IPS-11a (cell line): ENCODE results near the gene CRISP2.
"Not testable (repeated sequence)": the region's sequence is repeated elsewhere in the genome, so short reads cannot be mapped to it uniquely, and the experiment has no call there.

ENCODE experiments used
- H3K4me3 ChIP-seq: one replicate; pipeline ENCODE4 v1.5.1; 2013; ENCODE audit warnings: low read depth, low read length, control low read depth

The CRISP2 gene

GRCh38 chr6:49713346-49713745 is at the start of gene CRISP2:
CRISP2 (minus strand) TSS chr6:49713543; CDS start chr6:49709196, 4,347 bp downstream.
- H3K4me3 ChIP-seq: no peak within 1 kb of the TSS

GRCh38 chr6:49744259-49744658 is 30.9 kb upstream of the CRISP2 start, which contains the start of gene CRISP3:
CRISP3 (minus strand) TSS chr6:49744388; CDS start chr6:49744367, 21 bp downstream.
- no peak within 1 kb of the TSS for H3K4me3 ChIP-seq

GRCh38 chr6:49743429-49743828 is 30.1 kb upstream of the CRISP2 start:
- no peak overlapping the region for H3K4me3 ChIP-seq

DNA sequence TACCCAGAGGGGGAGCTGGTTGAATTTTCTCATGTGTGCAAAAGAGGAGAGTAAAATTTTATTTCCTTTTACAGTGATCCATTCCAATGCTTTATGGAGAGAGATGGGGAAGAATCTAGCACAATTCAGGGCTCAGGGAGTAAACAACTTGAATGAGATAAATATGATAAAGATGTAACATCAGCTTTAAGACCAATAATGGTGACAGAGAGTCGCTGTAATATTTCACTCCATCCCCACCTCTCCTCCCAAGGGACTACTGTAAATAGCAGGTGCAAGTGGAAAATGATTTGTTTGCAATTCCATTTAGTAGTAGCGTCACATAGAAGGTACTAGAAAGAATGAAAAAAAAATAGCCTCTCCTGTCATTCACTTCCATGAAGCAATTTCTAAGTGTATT is 26.1 kb upstream of the CRISP2 start:
- H3K4me3 ChIP-seq: no peak overlapping the region

- H3K4me3 ChIP-seq: no peak overlapping the region
Observed at GRCh38 chr6:49736017-49736508, 22.7 kb upstream of the CRISP2 start.

- no peak overlapping the region for H3K4me3 ChIP-seq
Observed at GRCh38 chr6:49733680-49734079, 20.3 kb upstream of the CRISP2 start.

- no peak overlapping the region for H3K4me3 ChIP-seq
Observed at GRCh38 chr6:49732781-49733180, 19.4 kb upstream of the CRISP2 start.

GRCh38 chr6:49730251-49730650 is 16.9 kb upstream of the CRISP2 start:
- no peak overlapping the region for H3K4me3 ChIP-seq

- H3K4me3 ChIP-seq: not testable (repeated sequence)
Observed at GRCh38 chr6:49723917-49724316, 10.6 kb upstream of the CRISP2 start.

DNA sequence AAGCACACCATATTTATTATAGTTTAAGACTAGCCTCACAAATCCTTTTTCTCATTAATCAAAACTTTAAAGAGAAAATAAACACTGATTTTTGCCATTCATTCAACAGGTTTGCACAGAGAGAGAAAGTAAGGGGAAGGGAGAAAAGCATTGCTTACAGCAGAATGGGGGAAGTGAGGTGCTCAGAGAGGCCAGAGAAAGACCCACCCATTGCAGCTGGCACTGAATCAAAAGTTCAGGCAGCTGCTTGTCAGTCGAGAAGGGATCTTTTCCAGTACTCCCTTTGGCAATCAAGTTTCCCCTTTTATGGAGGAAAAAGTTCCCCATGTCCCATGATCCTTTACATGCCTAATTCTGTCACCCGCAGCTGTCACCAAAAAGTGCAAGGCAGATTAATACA is 8.0 kb upstream of the CRISP2 start:
- no peak overlapping the region for H3K4me3 ChIP-seq

- no peak overlapping the region for H3K4me3 ChIP-seq
Observed at GRCh38 chr6:49720372-49720771, 7.0 kb upstream of the CRISP2 start.

- no peak overlapping the region for H3K4me3 ChIP-seq
Observed at GRCh38 chr6:49698478-49698877, 14.9 kb downstream of the CRISP2 start.

DNA sequence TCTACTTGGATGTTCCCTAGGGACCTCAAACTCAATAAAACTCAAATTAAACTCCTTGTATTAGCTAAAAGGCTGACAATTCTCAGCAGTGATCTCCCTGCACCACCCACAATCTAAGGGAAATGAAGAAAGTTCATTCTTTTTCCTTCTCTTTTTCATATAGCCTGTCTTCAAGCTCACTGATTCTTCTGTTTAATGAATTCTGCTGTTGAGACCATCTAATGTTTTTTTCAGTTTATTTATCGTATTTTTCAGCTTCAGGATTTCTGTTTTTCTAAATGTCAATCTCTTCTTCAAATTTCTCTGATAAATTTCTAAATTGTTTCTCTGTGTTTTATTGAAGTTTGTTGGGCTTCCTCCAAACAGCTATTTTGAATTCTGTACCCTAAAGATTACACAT is 19.8 kb downstream of the CRISP2 start:
- H3K4me3 ChIP-seq: no peak overlapping the region

DNA sequence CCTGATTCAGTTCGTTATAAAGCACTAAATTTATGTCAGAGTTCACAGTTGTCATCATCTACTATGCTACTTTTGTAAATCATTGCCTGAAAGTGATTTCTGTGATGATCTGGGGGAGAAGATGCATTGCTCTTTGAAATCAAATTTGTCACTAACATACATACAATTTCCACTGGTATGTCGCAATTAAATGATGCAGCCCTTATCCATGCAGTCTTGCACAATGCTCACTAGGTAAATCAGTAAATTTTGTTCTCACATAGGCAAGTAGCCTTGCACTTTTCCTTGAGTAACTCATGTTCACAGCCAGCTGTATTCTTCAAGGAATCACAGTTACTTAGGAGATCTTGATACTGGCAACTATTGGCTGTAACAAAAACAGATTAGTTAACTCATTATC is 20.8 kb downstream of the CRISP2 start:
- no peak overlapping the region for H3K4me3 ChIP-seq

GRCh38 chr6:49676671-49677281 is 36.6 kb downstream of the CRISP2 start:
- H3K4me3 ChIP-seq: no peak overlapping the region

- H3K4me3 ChIP-seq: no peak overlapping the region
Observed at GRCh38 chr6:49675816-49676215, 37.5 kb downstream of the CRISP2 start.

- no peak overlapping the region for H3K4me3 ChIP-seq
Observed at GRCh38 chr6:49668083-49668511, 45.2 kb downstream of the CRISP2 start.

DNA sequence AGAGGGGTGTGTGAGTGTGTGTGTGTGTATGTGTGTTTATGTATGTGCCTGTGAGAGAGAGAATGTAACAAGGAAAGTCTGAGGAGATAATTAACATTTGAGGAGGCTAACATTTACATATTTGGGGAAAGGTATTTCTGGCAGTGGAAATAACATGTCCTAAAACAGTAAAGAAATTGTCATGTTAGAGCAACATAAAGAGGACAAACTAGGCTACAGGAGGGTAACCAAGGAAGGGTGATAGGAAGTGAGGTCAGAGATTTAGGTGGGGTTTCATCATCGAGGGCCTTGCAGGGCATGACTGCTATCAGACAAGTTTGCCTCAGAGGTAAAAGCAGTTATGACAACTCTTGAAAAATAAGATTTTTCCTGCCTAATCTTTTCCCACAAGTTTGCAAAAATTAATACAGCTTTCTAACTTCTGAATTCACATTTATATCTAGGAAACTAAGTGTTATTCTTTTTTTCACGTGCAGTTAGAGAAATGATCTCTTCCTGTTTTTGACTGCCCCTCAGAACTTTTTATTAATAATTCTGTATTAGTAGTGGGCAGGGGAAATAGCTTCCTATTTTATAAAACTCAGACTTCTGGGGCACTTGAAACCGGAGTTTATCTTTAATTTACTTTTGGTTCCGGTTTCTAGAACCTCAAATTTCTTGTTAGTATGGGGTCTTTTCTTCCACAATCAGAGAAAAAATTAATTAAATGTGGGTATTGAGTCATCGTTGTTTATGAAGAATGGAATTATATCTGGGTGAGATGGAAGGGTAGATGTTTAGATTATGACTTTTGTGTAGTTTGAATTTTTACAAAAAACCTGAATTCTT is 46.2 kb downstream of the CRISP2 start:
- no peak overlapping the region for H3K4me3 ChIP-seq

DNA sequence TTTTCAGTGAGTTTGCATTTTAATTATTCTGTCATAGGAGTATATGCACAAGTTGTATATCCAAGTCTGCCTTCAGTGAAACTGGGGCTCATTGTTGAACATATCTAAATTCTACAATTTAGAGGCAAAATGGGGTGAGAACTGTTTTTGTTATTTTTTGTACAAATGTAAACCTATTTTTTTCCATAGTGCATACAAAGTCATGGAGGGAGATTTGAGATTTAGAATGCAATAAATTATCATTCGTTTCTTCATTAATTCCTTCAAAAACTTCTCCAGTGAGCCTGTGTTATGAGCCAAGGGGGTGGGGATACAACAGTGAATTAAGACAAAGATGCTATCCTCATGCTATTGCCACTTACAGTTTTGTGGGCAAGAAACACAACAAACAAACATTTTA is 46.9 kb downstream of the CRISP2 start:
- no peak overlapping the region for H3K4me3 ChIP-seq

GRCh38 chr6:49664817-49665216 is 48.5 kb downstream of the CRISP2 start:
- no peak overlapping the region for H3K4me3 ChIP-seq

- not testable (repeated sequence) for H3K4me3 ChIP-seq
Observed at GRCh38 chr6:49664054-49664453, 49.3 kb downstream of the CRISP2 start.

- no peak overlapping the region for H3K4me3 ChIP-seq
Observed at GRCh38 chr6:49662892-49663261, 50.5 kb downstream of the CRISP2 start.
